Measurements from ENCODE around the gene NTMT2.
"Not testable (repeated sequence)": the region's sequence is repeated elsewhere in the genome, so short reads cannot be mapped to it uniquely, and the experiment has no call there.

Gene NTMT2

GRCh38 chr1:170162459-170163246 is 16.9 kb downstream of the NTMT2 start:
- DNase-seq: no peak

GRCh38 chr1:170164103-170164763 is 18.5 kb downstream of the NTMT2 start:
- no peak for DNase-seq

GRCh38 chr1:170166518-170167180 is 20.9 kb downstream of the NTMT2 start:
- DNase-seq: no peak

GRCh38 chr1:170168265-170168664 is 22.5 kb downstream of the NTMT2 start:
- DNase-seq: no peak

- DNase-seq: not testable (repeated sequence)
These were observed 24.8 kb downstream of the NTMT2 start for GRCh38 chr1:170170513-170170912.

GRCh38 chr1:170174395-170174794 is 28.6 kb downstream of the NTMT2 start:
- DNase-seq: no peak

GRCh38 chr1:170175041-170175440 is 29.3 kb downstream of the NTMT2 start:
- no peak for DNase-seq

GRCh38 chr1:170175484-170175883 is 29.7 kb downstream of the NTMT2 start:
- no peak for DNase-seq

GRCh38 chr1:170176772-170177171 is 31.0 kb downstream of the NTMT2 start:
- no peak for DNase-seq

- DNase-seq: no peak
These were observed 36.7 kb downstream of the NTMT2 start for GRCh38 chr1:170182442-170182841.

GRCh38 chr1:170192546-170192945 is 46.8 kb downstream of the NTMT2 start:
- DNase-seq: no peak

GRCh38 chr1:170194451-170194850 is 48.7 kb downstream of the NTMT2 start:
- no peak for DNase-seq

- no peak for DNase-seq
These were observed 50.9 kb downstream of the NTMT2 start for GRCh38 chr1:170196490-170197236.

GRCh38 chr1:170198090-170198489 is 52.3 kb downstream of the NTMT2 start:
- DNase-seq: no peak

- DNase-seq: no peak
These were observed 52.8 kb downstream of the NTMT2 start for GRCh38 chr1:170198584-170198983.

- DNase-seq: no peak
These were observed 54.4 kb downstream of the NTMT2 start for GRCh38 chr1:170200161-170200560.

- DNase-seq: no peak
These were observed 55.0 kb downstream of the NTMT2 start for GRCh38 chr1:170200621-170201397.

- no peak for DNase-seq
These were observed 57.9 kb downstream of the NTMT2 start for GRCh38 chr1:170203693-170204092.

GRCh38 chr1:170204121-170204520 is 58.4 kb downstream of the NTMT2 start:
- no peak for DNase-seq

GRCh38 chr1:170205301-170205700 is 59.5 kb downstream of the NTMT2 start:
- DNase-seq: no peak

GRCh38 chr1:170209125-170209524 is 63.4 kb downstream of the NTMT2 start:
- no peak for DNase-seq

- DNase-seq: no peak
These were observed 64.4 kb downstream of the NTMT2 start for GRCh38 chr1:170210142-170210541.
